SK-N-SH (cell line): ENCODE measurements around the gene F8.

ENCODE experiments used
- CTCF ChIP-seq: fragments of 200-600 bp; sonication (generic); IDR thresholded peaks from 2 replicates; pipeline ENCODE4 v1.6.1; 2017; ENCODE audit warnings: antibody characterized with exemption, mild to moderate bottlenecking, moderate library complexity
- FOSL2 ChIP-seq: IDR thresholded peaks from 2 replicates; pipeline ENCODE4 v1.4.0; 2012; ENCODE audit warnings: low read depth, mild to moderate bottlenecking, moderate library complexity, borderline replicate concordance
- MAX ChIP-seq: IDR thresholded peaks from 2 replicates; pipeline ENCODE4 v1.4.0; 2012; ENCODE audit warnings: low read depth
- MEF2A ChIP-seq: IDR thresholded peaks from 2 replicates; pipeline ENCODE4 v1.4.0; 2012; ENCODE audit warnings: low read depth, borderline replicate concordance
- NFIC ChIP-seq: IDR thresholded peaks from 2 replicates; pipeline ENCODE4 v1.4.0; 2012; ENCODE audit warnings: borderline replicate concordance
- PBX3 ChIP-seq: IDR thresholded peaks from 2 replicates; pipeline ENCODE4; 2012
- RAD21 ChIP-seq: IDR thresholded peaks from 2 replicates; pipeline ENCODE4 v1.6.1; 2012; ENCODE audit warnings: mild to moderate bottlenecking, low read length
- REST ChIP-seq: IDR thresholded peaks from 2 replicates; pipeline ENCODE4 v1.6.1; 2012; ENCODE audit warnings: mild to moderate bottlenecking, low read depth, low read length, moderate library complexity
- RXRA ChIP-seq: IDR thresholded peaks from 2 replicates; pipeline ENCODE4 v1.4.0; 2012; ENCODE audit warnings: low read depth, mild to moderate bottlenecking, borderline replicate concordance
- TAF1 ChIP-seq: IDR thresholded peaks from 2 replicates; pipeline ENCODE4 v1.6.1; 2012; ENCODE audit warnings: low read depth, mild to moderate bottlenecking, low read length, moderate library complexity, borderline replicate concordance
- USF2 ChIP-seq: fragments of 150-350 bp; IDR thresholded peaks from 2 replicates; pipeline ENCODE4 v1.6.1; 2017; ENCODE audit warnings: antibody characterized with exemption, low read length, low read depth, borderline replicate concordance

- TF ChIP-seq PBX3 (no peak), TAF1 (no peak), CTCF (no peak), FOSL2 (no peak), REST (no peak), USF2 (no peak), RXRA (no peak), MAX (no peak), RAD21 (no peak), MEF2A (no peak), NFIC (no peak)
These were observed 197.9 kb downstream of the F8 start for GRCh38 chrX:154824638-154825037.
